CD14-positive monocyte (primary cell): ENCODE data around the gene LAMA3. TPM values are rescaled to one million over a fixed set of nuclear protein-coding genes. Genes with fewer than 3 reads are reported as not detected.

ENCODE experiments used
- DNase-seq, 3 donors: peaks; one replicate each; pipeline ENCODE4 v3.0.0-alpha.2; 2011 to 2022
- H2AFZ ChIP-seq: 2 replicates; pipeline ENCODE4 v1.6.0; 2012; ENCODE audit warnings: mild to moderate bottlenecking, low read depth, low read length, inconsistent platforms; ENCODE audit not compliant: insufficient read depth, poor library complexity, severe bottlenecking
- H3K27ac ChIP-seq, 2 donors: 1 replicate in 1 of 2; 2 replicates in 1 of 2; pipeline ENCODE4 v1.5.1; 2012 to 2013; ENCODE audit warnings: low read length in 2 of 2, control low read depth in 1 of 2, inconsistent platforms in 1 of 2, low read depth in 1 of 2, mild to moderate bottlenecking in 1 of 2
- H3K27me3 ChIP-seq, 2 donors: one replicate each; pipeline versions ENCODE4 v1.6.0 to v1.6.1; 2011 to 2013; ENCODE audit warnings: low read length in 2 of 2; ENCODE audit not compliant: control insufficient read depth in 2 of 2, insufficient read depth in 2 of 2
- H3K36me3 ChIP-seq, 2 donors: replicated peaks in 1 of 2; 1 replicate in 1 of 2; 2 replicates in 1 of 2; pipeline versions ENCODE4 v1.5.1 to v1.6.1; 2012 to 2013; ENCODE audit warnings: low read length in 2 of 2, control low read depth in 1 of 2, inconsistent platforms in 1 of 2, mild to moderate bottlenecking in 1 of 2; ENCODE audit not compliant: insufficient read depth in 2 of 2, control insufficient read depth in 1 of 2
- H3K4me1 ChIP-seq, 2 donors: 1 replicate in 1 of 2; 2 replicates in 1 of 2; pipeline versions ENCODE4 v1.5.1 to v1.6.1; 2012 to 2013; ENCODE audit warnings: low read length in 2 of 2, control low read depth in 1 of 2, inconsistent platforms in 1 of 2, mild to moderate bottlenecking in 1 of 2, moderate library complexity in 1 of 2; ENCODE audit not compliant: insufficient read depth in 2 of 2, control insufficient read depth in 1 of 2
- H3K4me2 ChIP-seq: replicated peaks from 2 replicates; pipeline ENCODE3; 2012; ENCODE audit warnings: low read length, moderate library complexity, mild to moderate bottlenecking; ENCODE audit not compliant: poor library complexity, severe bottlenecking; ENCODE audit errors: extremely low read depth
- H3K4me3 ChIP-seq, 3 experiments: fragments of 200-600 bp in 1 of 3; sonication (generic) in 1 of 3; replicated peaks in 1 of 3; 1 replicate in 2 of 3; 2 replicates in 1 of 3; pipeline ENCODE4 v1.5.1; 2011 to 2013; ENCODE audit warnings: low read length in 3 of 3, mild to moderate bottlenecking in 3 of 3, control low read depth in 2 of 3, low read depth in 2 of 3, inconsistent platforms in 1 of 3, moderate library complexity in 1 of 3
- H3K79me2 ChIP-seq: 2 replicates; pipeline ENCODE4 v1.6.0; 2012; ENCODE audit warnings: mild to moderate bottlenecking, control low read depth, inconsistent platforms, low read length, moderate library complexity; ENCODE audit not compliant: insufficient read depth
- H3K9ac ChIP-seq: 2 replicates; pipeline ENCODE4 v1.6.0; 2017; ENCODE audit warnings: low read length, mild to moderate bottlenecking; ENCODE audit not compliant: insufficient read depth, poor library complexity, severe bottlenecking
- H3K9me3 ChIP-seq, 2 donors: replicated peaks in 1 of 2; 1 replicate in 1 of 2; 2 replicates in 1 of 2; pipeline versions ENCODE4 v1.5.1 to v1.6.1; 2012 to 2013; ENCODE audit warnings: low read length in 2 of 2, control low read depth in 1 of 2; ENCODE audit not compliant: control insufficient read depth in 1 of 2, insufficient read depth in 1 of 2
- H4K20me1 ChIP-seq: 2 replicates; pipeline ENCODE4 v1.6.0; 2012; ENCODE audit warnings: mild to moderate bottlenecking, low read length, control low read depth, moderate library complexity; ENCODE audit not compliant: insufficient read depth
- H3K27ac Mint-ChIP-seq, 7 donors: one replicate each; pipeline ENCODE4 v1.8.0; 2020; ENCODE audit warnings: mild to moderate bottlenecking in 7 of 7, mixed read lengths in 7 of 7, moderate library complexity in 6 of 7, inconsistent platforms in 2 of 7
- H3K27me3 Mint-ChIP-seq, 3 donors: one replicate each; pipeline ENCODE4 v1.8.0; 2021 to 2022; ENCODE audit warnings: low read depth in 3 of 3, mild to moderate bottlenecking in 3 of 3, mixed read lengths in 3 of 3, moderate library complexity in 3 of 3, inconsistent platforms in 1 of 3
- H3K36me3 Mint-ChIP-seq, 2 donors: one replicate each; pipeline ENCODE4 v1.8.0; 2020; ENCODE audit warnings: mixed read lengths in 2 of 2, inconsistent platforms in 1 of 2, mild to moderate bottlenecking in 1 of 2
- H3K4me1 Mint-ChIP-seq: one replicate; pipeline ENCODE4 v1.8.0; 2020; ENCODE audit warnings: mild to moderate bottlenecking, mixed read lengths
- H3K4me3 Mint-ChIP-seq, 2 donors: one replicate each; pipeline ENCODE4 v1.8.0; 2020; ENCODE audit warnings: mild to moderate bottlenecking in 2 of 2, mixed read lengths in 2 of 2, moderate library complexity in 1 of 2
- H3K9me3 Mint-ChIP-seq, 7 donors: one replicate each; pipeline ENCODE4 v1.8.0; 2020 to 2022; ENCODE audit warnings: mixed read lengths in 7 of 7, mild to moderate bottlenecking in 6 of 7, moderate library complexity in 6 of 7, inconsistent platforms in 2 of 7
- CTCF ChIP-seq: fragments of 200-600 bp; IDR thresholded peaks from one replicate; pipeline ENCODE4 v1.8.0; 2022; ENCODE audit warnings: antibody characterized with exemption, mild to moderate bottlenecking
- WGBS: methylation state at CpG from one replicate; pipeline ENCODE4 v1.1.5; 2013; ENCODE audit warnings: missing lambda C conversion rate; ENCODE audit not compliant: insufficient coverage; 5-methylcytosine and 5-hydroxymethylcytosine counted together
- intact Hi-C, 2 donors: fragments of 100-400 bp; cut with micrococcal nuclease; formaldehyde crosslinking; loops; one replicate each; pipeline versions ENCODE4 v1.15.0 to v1.15.1; 2023
- polyA plus RNA-seq, 3 donors: library from polyadenylated mRNA; depleted of rRNA in 1 of 3; unstranded in 2 of 3; stranded (reverse) in 1 of 3; fragments of 300-500 nt in 2 of 3; fragments of >200 nt in 1 of 3; fragmentation: Illumina TruSeq in 2 of 3; gene quantifications; 1 replicate in 2 of 3; 2 replicates in 1 of 3; pipeline ENCODE4 v1.2.3, GENCODE V29; 2012 to 2021

LAMA3 gene
- polyA plus RNA-seq, 3 donors: not detected

GRCh38 chr18:23972453-23972852 is 283.2 kb downstream of the LAMA3 start:
- H3K27ac ChIP-seq: no peak overlapping the region
- TF ChIP-seq CTCF: no peak
- no peaks in the 10 kb centered on the region for H3K79me2 ChIP-seq
- intact Hi-C loops: no loop called here
- peaks cover 24% of the 10 kb centered on the region for H3K4me1 Mint-ChIP-seq
- DNase-seq: no peak
- H3K27ac Mint-ChIP-seq: no peak overlapping the region
- H2AFZ ChIP-seq: no peak overlapping the region
- H3K9me3 Mint-ChIP-seq: peaks cover 0 to 6% (median 3%) of the 10 kb centered on the region in 7 donors
- WGBS: 94% methylated on average over 4 of the region's 6 CpGs
- no peak overlapping the region for H3K9ac ChIP-seq
- no peaks in the 10 kb centered on the region for H3K27me3 Mint-ChIP-seq
- H3K4me2 ChIP-seq: no peak overlapping the region
- no peaks in the 10 kb centered on the region for H4K20me1 ChIP-seq
- H3K27me3 ChIP-seq: no peaks in the 10 kb centered on the region
- no peaks in the 10 kb centered on the region for H3K9me3 ChIP-seq
- H3K4me3 Mint-ChIP-seq: no peak overlapping the region
- H3K36me3 ChIP-seq: no peaks in the 10 kb centered on the region
- H3K36me3 Mint-ChIP-seq: no peaks in the 10 kb centered on the region
- no peak overlapping the region for H3K4me3 ChIP-seq
- H3K4me1 ChIP-seq: peaks cover 20 to 22% of the 10 kb centered on the region in 2 donors

DNA sequence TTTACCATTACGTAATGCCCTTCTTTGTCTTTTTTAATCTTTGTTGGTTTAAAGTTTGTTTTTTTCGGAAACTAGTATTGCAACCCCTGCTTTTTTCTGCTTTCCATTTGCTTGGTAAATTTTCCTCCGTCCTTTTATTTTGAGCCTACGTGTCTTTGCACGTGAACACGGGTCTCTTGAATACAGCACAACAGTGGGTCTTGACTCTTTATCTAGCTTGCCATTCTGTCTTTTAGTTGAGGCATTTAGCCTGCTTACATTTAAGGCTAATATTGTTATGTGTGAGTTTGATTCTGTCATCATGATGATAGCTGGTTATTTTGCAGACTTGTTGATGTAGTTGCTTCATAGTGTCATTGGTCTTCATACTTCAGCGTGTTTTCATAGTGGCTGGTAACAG is 287.9 kb downstream of the LAMA3 start:
- no peaks in the 10 kb centered on the region for H3K79me2 ChIP-seq
- H3K9me3 ChIP-seq: no peaks in the 10 kb centered on the region
- Mint-ChIP-seq H3K27me3 (no peaks in the 10 kb centered on the region), H3K9me3 (peaks cover 0 to 6% (median 3%) of the 10 kb centered on the region in 7 donors), H3K4me1 (peaks cover 5% of the 10 kb centered on the region), H3K36me3 (no peaks in the 10 kb centered on the region), H3K4me3 (no peak overlapping the region), H3K27ac (no peak overlapping the region)
- H3K9ac ChIP-seq: no peak overlapping the region
- 100% methylated on average over 3 of the region's 7 CpGs for WGBS
- no peak overlapping the region for H3K4me3 ChIP-seq
- no peak overlapping the region for H2AFZ ChIP-seq
- no peaks in the 10 kb centered on the region for H3K36me3 ChIP-seq
- DNase-seq: no peak
- no peaks in the 10 kb centered on the region for H4K20me1 ChIP-seq
- no peak for TF ChIP-seq CTCF
- no peak overlapping the region for H3K27ac ChIP-seq
- no peaks in the 10 kb centered on the region for H3K27me3 ChIP-seq
- intact Hi-C loops: no loop called here
- H3K4me2 ChIP-seq: no peak overlapping the region
- H3K4me1 ChIP-seq: no peaks in the 10 kb centered on the region
